ENCODE data around the gene SLC30A3. TPM values are rescaled to one million over a fixed set of nuclear protein-coding genes. Genes with fewer than 3 reads are reported as not detected.

SLC30A3 gene
- total RNA-seq, 3 donors from 2014 or later (not counting 1 experiment from before 2014, with no cell fraction given): not detected

- Histone ChIP-seq H3K4me3 (ENCODE audit: low read length) (no peak overlapping the region), H3K4me1 (ENCODE audit: control insufficient read depth, insufficient read depth, low read length) (peaks cover 15% of the 10 kb centered on the region), H3K27me3 (ENCODE audit: control insufficient read depth, insufficient read depth, low read length) (no peaks in the 10 kb centered on the region), H3K36me3 (ENCODE audit: control insufficient read depth, insufficient read depth, low read length) (peaks cover 24% of the 10 kb centered on the region), H3K27ac (ENCODE audit: low read length) (no peak overlapping the region), H3K9me3 (ENCODE audit: control insufficient read depth, insufficient read depth, low read length) (no peaks in the 10 kb centered on the region)
- H3K27me3 Mint-ChIP-seq (ENCODE audit: low read depth in 2 of 2): no peaks in the 10 kb centered on the region
- DNase-seq: no peak
- TF ChIP-seq CTCF (IDR thresholded peaks at IDR 0.05): no peak
- ATAC-seq: no peak
- 72% methylated on average over 4 of the region's 4 CpGs for WGBS (ENCODE audit: insufficient coverage)
- H3K4me1 Mint-ChIP-seq: peaks cover 20 to 31% of the 10 kb centered on the region in 2 donors
- H3K27ac Mint-ChIP-seq: no peak overlapping the region
- intact Hi-C loops (cut with micrococcal nuclease): no loop called here
- H3K36me3 Mint-ChIP-seq: no peaks in the 10 kb centered on the region
- H3K4me3 Mint-ChIP-seq: peak overlapping the region; percentile 90
- H3K9me3 Mint-ChIP-seq: no peaks in the 10 kb centered on the region
These were observed 44.2 kb downstream of the SLC30A3 start for GRCh38 chr2:27218614-27219013.

- Histone ChIP-seq H3K9me3 (ENCODE audit: control insufficient read depth, insufficient read depth, low read length) (no peaks in the 10 kb centered on the region), H3K27me3 (ENCODE audit: control insufficient read depth, insufficient read depth, low read length) (no peaks in the 10 kb centered on the region), H3K4me1 (ENCODE audit: control insufficient read depth, insufficient read depth, low read length) (peaks cover 21% of the 10 kb centered on the region), H3K36me3 (ENCODE audit: control insufficient read depth, insufficient read depth, low read length) (peaks cover 16% of the 10 kb centered on the region), H3K4me3 (ENCODE audit: low read length) (peak within 1 kb of the TSS; percentile 85), H3K27ac (ENCODE audit: low read length) (peak within 1 kb of the TSS; percentile 72)
- H3K9me3 Mint-ChIP-seq: no peaks in the 10 kb centered on the region
- peak; percentile 76 to 93 for DNase-seq
- peak within 1 kb of the TSS; percentile 77 to 90 for H3K27ac Mint-ChIP-seq
- H3K4me3 Mint-ChIP-seq: peak within 1 kb of the TSS; percentile 90
- H3K27me3 Mint-ChIP-seq (ENCODE audit: low read depth in 2 of 2): no peaks in the 10 kb centered on the region
- intact Hi-C loops (cut with micrococcal nuclease): no loop called here
- under 1% methylated on average over 72 of the region's 72 CpGs for WGBS (ENCODE audit: insufficient coverage)
- no peaks in the 10 kb centered on the region for H3K36me3 Mint-ChIP-seq
- no peak for TF ChIP-seq CTCF (IDR thresholded peaks at IDR 0.05)
- ATAC-seq: peak; percentile 82 to 88 (median 83)
- peaks cover 32 to 43% of the 10 kb centered on the region in 2 donors for H3K4me1 Mint-ChIP-seq
These were observed 45.4 kb downstream of the SLC30A3 start, which contains the start of gene CAD for GRCh38 chr2:27217173-27218121. Gene CAD (plus strand): TSS chr2:27217369. CDS start chr2:27217552, 183 bp downstream.

GRCh38 chr2:27216416-27217137, 46.3 kb downstream of the SLC30A3 start:
- Histone ChIP-seq H3K9me3 (ENCODE audit: control insufficient read depth, insufficient read depth, low read length) (no peaks in the 10 kb centered on the region), H3K36me3 (ENCODE audit: control insufficient read depth, insufficient read depth, low read length) (peaks cover 9% of the 10 kb centered on the region), H3K4me3 (ENCODE audit: low read length) (peak overlapping the region; percentile 85), H3K27me3 (ENCODE audit: control insufficient read depth, insufficient read depth, low read length) (no peaks in the 10 kb centered on the region), H3K27ac (ENCODE audit: low read length) (peak overlapping the region; percentile 72), H3K4me1 (ENCODE audit: control insufficient read depth, insufficient read depth, low read length) (peaks cover 21% of the 10 kb centered on the region)
- Mint-ChIP-seq H3K27ac (peak overlapping the region; percentile 77 to 90), H3K9me3 (no peaks in the 10 kb centered on the region), H3K36me3 (no peaks in the 10 kb centered on the region), H3K4me3 (peak overlapping the region; percentile 90), H3K27me3 (ENCODE audit: low read depth in 2 of 2) (no peaks in the 10 kb centered on the region), H3K4me1 (peaks cover 34 to 44% of the 10 kb centered on the region in 2 donors)
- intact Hi-C loops (cut with micrococcal nuclease): no loop called here
- no peak for TF ChIP-seq CTCF (IDR thresholded peaks at IDR 0.05)
- no peak for DNase-seq
- WGBS (ENCODE audit: insufficient coverage): 88% methylated on average over 13 of the region's 13 CpGs
- no peak for ATAC-seq
